Transverse colon (tissue), 3 donors: Measurements from ENCODE around the gene CRKL.

Experiments used
- POLR2A ChIP-seq: fragments of 450-650 bp; IDR thresholded peaks from one replicate; pipeline ENCODE4 v1.6.1; 2016; ENCODE audit warnings: antibody characterized with exemption, mild to moderate bottlenecking, moderate library complexity
- TF ChIP-seq, protein P1 (sequence below), 5 experiments: fragments of 200-600 bp in 3 of 5; fragments of 450-650 bp in 2 of 5; sonication (generic) in 3 of 5; IDR thresholded peaks; 1 replicate in 2 of 5; 2 replicates in 3 of 5; pipeline ENCODE4 v1.5.1; 2016 to 2017; ENCODE audit warnings: antibody characterized with exemption in 5 of 5, inconsistent platforms in 3 of 5, mild to moderate bottlenecking in 2 of 5, moderate library complexity in 1 of 5

DNA sequence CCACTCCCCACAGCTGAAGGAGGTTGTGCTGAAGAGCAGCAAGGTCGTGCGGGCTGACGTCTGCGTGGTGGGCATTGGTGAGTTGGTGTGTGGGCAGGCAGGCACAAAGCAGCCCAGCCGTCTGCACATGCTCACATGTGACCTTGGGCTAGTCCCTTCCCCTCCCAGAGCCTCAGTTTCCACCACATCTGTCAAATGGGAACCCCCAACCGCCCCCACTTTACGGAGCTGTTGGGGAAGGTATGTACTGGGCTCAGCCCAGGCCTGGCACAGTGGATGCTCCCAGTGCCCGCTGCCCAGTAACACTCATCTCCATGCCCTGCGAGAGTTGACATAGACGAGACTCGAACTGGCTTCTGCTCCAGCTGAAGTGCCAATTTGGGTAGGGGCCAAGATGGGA, 59.8 kb downstream of the CRKL start:
- TF ChIP-seq, protein P1, sequence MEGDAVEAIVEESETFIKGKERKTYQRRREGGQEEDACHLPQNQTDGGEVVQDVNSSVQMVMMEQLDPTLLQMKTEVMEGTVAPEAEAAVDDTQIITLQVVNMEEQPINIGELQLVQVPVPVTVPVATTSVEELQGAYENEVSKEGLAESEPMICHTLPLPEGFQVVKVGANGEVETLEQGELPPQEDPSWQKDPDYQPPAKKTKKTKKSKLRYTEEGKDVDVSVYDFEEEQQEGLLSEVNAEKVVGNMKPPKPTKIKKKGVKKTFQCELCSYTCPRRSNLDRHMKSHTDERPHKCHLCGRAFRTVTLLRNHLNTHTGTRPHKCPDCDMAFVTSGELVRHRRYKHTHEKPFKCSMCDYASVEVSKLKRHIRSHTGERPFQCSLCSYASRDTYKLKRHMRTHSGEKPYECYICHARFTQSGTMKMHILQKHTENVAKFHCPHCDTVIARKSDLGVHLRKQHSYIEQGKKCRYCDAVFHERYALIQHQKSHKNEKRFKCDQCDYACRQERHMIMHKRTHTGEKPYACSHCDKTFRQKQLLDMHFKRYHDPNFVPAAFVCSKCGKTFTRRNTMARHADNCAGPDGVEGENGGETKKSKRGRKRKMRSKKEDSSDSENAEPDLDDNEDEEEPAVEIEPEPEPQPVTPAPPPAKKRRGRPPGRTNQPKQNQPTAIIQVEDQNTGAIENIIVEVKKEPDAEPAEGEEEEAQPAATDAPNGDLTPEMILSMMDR (IDR thresholded peaks at IDR 0.05), result no peak
- no peak for TF ChIP-seq POLR2A
